Measurements from ENCODE around the gene PIP5KL1.

DNA sequence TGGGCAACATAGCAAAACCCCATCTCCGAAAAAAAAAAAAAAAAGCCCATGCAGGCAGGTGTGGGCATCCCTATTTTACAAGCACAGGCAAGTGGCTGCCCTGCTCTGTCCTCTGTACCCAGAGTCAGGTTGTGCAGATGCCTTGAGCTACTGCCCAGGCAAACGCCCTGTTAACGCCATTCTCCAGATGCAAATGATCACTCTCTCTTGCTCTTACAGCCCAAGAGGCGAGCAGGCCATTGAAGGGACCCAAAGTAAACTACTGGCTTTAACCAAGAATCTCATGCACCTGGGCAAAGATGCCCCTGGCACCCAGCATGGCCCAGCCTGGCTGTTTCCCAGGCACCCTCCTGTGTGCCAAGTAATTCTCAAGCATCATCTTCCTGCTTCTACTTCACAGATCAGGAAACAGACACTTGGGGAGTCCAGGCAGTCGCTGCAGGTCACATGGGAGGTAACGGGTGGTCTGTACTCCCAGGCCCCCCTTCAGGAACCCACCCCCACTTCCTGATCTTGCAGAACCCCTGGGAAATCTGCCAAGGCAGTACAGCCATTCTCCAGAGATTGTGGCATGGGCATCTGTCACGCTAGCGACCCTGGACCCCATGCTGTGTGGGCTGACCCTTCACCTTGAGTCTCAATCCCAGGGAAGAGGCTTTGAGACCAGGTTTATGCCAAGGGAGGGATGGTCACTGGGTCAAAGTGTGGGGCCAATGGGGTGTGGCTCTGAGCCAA is 36.0 kb upstream of the PIP5KL1 start:
- TF ChIP-seq ARNTL (CRISPR knock-in tag; IDR thresholded peaks at IDR 0.05; ENCODE audit: borderline replicate concordance, low read depth): no peak
- TF ChIP-seq, protein P1, sequence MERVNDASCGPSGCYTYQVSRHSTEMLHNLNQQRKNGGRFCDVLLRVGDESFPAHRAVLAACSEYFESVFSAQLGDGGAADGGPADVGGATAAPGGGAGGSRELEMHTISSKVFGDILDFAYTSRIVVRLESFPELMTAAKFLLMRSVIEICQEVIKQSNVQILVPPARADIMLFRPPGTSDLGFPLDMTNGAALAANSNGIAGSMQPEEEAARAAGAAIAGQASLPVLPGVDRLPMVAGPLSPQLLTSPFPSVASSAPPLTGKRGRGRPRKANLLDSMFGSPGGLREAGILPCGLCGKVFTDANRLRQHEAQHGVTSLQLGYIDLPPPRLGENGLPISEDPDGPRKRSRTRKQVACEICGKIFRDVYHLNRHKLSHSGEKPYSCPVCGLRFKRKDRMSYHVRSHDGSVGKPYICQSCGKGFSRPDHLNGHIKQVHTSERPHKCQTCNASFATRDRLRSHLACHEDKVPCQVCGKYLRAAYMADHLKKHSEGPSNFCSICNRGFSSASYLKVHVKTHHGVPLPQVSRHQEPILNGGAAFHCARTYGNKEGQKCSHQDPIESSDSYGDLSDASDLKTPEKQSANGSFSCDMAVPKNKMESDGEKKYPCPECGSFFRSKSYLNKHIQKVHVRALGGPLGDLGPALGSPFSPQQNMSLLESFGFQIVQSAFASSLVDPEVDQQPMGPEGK (CRISPR knock-in tag; IDR thresholded peaks at IDR 0.05; ENCODE audit: borderline replicate concordance): no peak
- TF ChIP-seq, protein P2, sequence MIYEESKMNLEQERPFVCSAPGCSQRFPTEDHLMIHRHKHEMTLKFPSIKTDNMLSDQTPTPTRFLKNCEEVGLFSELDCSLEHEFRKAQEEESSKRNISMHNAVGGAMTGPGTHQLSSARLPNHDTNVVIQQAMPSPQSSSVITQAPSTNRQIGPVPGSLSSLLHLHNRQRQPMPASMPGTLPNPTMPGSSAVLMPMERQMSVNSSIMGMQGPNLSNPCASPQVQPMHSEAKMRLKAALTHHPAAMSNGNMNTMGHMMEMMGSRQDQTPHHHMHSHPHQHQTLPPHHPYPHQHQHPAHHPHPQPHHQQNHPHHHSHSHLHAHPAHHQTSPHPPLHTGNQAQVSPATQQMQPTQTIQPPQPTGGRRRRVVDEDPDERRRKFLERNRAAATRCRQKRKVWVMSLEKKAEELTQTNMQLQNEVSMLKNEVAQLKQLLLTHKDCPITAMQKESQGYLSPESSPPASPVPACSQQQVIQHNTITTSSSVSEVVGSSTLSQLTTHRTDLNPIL (CRISPR knock-in tag; IDR thresholded peaks at IDR 0.05; ENCODE audit: low read depth): no peak

All from SK-N-SH treated with all-trans-retinoic acid at 6 μM for 48 hours (cell line).